HG02642 (cell line): Measurements from ENCODE around the gene ARID5B.

Experiments
- ATAC-seq: cut with Tn5 transposase; IDR thresholded peaks from one replicate; pipeline ENCODE4 v1.9.1; 2021; ENCODE audit warnings: mild to moderate bottlenecking; ENCODE audit not compliant: unreplicated experiment, poor library complexity

Gene ARID5B

DNA sequence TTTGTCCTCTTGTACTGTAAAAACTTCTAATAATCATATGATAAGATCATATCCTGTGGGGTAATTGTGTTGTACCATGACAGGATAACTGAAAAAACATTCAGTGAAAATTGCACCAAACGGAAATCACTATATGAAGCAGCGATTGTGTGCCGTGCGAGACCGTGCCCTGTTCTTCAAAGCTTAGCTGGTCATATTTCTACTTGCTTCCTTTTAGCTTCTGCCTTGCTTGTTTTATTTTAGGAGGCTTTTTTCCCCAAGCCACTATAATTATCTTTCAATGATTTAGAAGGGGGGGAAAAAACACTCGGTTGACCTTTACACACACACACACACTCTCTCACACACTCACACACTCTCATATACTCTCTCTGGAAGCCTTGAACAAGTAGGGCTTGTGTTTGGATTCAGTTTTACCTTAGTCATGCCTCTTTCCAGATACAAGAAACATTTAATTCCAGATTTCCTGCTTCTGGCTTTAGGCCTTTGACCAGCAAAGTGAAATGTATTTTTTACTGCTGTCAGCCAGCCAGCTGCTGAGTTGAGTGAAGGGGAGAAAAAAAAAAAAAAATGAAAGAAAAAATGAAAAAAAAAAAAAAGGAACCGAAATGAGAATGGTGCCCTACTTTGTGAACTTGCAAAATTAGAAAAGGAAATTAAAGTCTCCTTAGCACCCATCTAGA, 181.4 kb downstream of the ARID5B start:
- ATAC-seq = peak; percentile 42

DNA sequence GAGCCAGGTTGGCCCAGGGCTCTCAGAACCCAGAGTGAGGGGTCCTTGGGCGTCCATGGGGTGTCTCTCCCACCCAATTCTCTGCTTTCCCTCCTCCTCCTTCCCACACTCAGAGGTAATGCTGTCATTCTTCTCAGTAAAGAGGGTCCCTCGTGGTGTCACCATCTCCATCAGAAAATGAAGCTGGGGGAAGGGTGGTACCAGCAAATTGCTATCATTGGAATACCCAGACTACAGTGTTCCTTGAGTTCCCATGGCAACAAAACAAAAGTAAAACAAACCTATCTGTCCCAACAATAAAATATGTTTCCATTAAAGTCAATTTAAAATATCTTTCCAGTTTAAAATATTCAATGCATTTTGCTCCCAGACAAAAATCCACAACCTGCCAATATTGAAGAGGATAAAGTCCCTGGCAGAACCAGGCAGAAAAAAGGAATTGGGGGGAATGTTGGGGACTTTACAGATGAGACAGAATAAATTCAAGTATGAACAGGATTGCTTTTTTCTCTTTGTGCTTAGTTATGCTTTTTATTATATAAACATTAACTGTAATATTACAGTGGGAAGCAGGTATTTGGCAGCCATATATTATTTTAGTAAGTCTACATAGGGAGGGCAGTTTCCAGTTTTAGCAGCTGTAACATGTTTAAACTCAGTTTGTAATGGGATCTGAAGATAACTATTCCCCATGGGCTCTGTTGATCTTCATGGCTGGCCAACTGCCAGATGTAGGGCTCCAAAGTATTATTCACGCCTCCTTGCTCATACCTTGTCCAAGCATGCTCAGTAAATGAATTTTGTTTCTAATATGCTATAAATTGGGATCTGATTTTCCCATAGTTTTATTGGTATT, 182.1 kb downstream of the ARID5B start:
- no peak for ATAC-seq

GRCh38 chr10:62084451-62084850, 183.0 kb downstream of the ARID5B start:
- ATAC-seq = no peak

DNA sequence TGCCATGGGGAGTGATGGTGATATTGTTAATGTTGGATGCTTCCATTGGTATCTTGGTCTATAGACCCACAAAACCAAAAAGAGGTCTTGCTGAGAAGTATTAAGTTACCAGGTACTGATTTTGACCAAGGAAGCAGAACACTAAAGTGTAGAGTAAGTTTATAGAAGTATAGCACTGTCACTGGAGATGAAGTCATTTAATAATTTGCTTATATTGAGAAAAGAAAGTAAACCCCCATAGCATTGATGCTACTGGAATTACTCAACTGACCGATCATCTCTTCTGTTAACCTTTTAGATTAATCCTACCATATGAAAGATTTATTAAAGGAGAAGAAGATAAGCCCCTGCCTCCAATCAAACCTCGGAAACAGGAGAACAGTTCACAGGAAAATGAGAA, 183.9 kb downstream of the ARID5B start:
- ATAC-seq = no peak

DNA sequence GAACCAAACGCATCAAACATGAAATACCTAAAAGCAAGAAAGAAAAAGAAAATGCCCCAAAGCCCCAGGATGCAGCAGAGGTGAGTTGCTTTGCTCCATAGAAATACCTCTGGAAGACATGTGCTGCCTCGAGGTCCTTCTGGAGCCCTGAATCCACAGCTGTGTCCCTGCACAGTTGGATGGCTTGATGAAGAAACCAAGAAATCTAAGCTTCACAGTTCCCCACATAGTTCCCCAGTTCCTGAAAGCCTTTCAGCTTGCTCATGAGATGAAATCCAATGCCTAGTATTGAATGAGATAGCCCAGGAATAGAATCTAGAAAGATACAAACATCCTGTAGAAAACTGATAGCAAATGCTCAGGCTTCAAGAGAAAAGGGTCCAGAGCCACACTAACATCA, 184.3 kb downstream of the ARID5B start:
- ATAC-seq = no peak

DNA sequence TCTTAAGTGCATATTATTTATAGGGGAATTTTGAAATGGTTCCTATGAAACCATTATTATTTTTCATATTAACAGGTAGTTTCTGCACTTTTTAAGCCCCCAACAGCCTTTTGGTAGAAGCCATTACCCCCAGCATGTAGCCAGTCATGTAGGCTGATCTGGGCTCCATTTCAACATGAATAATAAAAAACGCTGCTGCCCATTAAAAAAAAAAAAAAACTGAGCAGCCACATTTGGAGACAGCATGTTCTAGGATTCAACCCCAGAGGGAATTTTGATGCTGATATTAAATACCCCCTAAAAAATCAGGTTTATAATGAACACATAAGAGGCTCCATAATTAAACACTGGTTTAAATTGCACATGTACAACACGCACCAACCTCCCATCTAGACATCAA, 185.8 kb downstream of the ARID5B start:
- ATAC-seq = no peak

DNA sequence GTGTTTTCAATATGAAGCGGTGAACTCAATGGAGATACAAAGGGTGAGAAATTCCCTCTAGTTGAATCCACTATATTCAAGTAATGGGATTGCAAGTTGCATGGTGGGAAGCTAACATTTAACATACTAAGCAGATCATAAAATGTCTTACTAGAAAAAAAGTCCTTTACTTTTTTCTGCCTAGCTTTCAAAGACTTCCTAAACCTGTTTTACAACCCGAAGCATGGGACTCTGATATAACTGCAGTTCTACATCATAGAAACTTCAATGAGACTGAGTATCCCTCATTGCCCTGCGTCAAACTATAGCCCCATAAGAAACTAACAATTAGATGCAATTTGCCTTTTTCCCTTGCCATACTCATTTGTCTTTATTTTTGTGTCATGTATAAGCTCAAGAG, 187.3 kb downstream of the ARID5B start:
- no peak for ATAC-seq

GRCh38 chr10:62092301-62093030, 191.0 kb downstream of the ARID5B start:
- ATAC-seq = no peak

DNA sequence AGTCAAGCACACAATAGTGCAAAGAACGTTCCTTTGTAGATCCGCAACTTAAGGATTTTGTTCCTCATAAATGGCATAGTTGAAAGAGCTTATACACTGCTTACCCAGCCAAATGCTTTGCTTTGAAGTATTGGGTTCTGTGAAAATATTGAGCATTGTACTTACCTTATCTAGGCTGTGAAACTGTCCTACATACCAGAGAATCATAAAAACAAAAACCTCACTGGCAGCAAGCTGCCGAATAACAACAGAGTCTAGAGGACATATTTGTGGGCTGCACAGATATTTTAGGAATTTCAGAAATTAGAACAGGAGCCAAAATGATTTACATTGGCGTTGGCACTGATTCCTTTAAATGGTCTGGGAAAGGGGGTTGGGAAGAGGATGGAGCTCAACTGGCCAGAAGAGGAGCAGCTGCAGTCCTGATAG, 192.4 kb downstream of the ARID5B start:
- no peak for ATAC-seq

DNA sequence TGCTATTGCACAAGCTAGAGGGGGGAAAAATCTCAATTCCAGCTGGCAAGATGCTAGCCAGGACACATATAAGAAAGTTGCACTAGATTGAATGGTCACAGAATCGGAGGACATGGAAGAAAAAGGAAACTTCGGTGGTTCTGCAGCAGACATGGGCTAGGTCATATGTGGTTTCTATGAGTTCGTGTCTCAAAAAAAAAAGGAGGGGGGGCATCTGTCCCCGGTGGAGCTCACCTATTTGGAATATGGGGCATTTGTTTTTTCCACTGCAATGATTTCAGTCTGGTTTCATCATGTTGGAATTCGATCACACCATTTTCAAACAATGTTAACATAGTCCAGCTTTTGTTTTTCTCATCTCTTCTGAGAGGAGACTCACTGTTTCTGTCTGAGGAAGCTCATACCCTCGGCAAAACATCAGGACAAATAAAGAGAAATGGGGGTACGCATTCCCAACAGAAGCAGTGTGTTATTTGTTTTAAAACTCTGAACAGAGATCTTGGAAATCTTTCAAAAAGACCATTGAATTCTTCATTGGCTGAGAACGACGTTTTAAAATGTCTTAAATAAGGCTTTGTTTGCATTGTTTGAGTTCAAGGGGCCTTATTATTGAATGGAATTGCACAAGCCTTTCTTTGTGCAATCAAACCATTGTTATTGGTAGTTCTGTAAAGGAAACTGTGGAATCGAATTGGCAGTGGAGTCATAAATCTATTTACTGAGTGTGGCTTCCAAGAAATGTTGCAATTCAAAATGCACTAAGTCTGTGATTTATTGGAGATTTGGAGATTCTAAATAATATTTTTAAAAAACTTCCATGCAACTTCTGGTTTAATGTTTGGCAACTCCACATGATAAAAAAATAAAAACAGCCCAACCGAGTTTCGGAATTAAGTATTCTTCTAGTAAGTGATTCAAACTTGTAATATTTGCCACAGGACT, 194.0 kb downstream of the ARID5B start:
- ATAC-seq = no peak

DNA sequence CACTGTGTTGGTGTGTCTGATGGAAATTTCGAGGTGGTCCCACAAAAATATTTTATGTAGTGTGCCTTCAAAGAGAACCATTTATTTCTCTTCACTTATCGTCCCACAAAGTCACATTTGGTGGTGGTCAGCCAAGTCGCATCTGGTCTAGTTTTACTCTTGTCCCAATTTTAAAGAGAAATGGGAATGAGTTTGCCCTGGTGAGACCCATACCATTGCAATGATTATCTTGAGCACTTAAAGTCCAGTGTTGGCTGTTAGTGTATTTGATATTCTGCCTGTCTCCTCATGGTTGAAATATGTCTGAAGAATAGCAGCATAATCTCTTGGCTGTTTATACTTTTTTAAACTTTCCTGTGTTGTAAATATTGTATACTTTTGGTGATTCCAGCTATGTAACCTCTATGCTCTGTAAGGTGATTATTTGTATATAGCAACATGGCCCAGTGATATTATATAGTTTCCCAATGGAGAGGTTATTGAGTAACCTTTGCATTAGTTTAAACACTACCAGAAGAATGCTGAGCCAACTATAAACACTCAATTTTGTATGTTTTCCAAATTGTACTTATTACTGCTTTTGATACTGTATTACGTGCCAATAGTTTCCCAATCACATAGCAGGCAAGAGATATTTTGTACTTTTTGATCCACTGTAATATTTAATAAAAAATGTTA, 194.9 kb downstream of the ARID5B start:
- ATAC-seq = no peak

DNA sequence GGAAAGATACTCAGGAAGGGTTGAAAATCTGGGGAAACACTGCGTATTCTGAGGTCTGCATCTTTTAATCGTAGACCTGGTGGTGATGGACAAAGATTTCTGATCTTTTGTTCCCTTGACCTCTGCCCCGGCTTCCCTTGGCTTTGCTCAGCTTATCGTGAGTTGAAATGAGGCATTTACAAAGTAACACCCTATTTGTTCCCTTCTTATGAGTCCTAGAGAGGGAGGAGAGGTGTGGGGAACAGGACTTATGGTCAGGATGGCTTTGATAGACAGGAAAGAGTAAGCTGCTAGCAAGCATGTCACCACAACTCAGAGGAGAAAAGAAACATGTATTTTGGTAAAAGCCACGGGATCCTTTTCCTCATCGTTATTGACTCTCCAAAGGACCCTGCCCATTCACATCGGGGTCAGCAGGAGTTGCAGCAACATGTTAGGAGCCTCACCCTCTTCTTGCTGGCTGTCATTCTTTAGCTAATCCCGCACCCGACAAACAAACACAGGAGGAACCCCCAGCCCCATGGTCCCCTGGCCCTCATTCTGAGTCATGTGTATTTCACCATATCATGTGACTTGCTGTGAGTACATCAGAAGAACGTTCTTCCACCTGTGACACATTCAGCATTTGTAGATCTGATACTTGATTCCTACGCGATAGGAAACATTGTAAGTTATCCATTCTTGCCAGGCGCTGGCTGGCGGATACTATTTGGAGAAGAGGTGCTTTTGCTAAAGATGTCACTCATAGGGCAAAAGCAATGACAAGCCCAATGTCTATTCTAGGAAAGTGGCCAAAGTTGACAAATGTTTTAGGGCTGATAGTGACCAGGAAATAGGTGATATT, 197.0 kb downstream of the ARID5B start:
- no peak for ATAC-seq

DNA sequence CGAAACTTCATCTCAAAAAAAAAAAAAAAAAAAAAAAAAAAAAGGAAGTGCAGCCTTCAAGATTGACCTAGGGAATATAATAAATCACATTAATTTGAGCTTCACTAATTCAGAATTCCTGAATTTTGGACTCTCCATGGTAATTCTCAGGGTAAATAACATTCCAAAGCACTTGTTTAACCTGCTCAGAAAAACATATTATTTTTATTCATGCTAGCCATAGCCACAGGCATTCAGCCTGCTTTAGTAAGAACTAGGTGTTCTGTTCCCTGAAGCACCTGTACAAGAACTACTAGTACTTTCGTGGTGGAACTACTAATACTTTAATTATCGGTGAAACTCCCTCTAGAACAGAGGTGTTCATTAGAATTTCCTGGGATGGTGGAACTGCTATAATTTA, 197.8 kb downstream of the ARID5B start:
- ATAC-seq = no peak

DNA sequence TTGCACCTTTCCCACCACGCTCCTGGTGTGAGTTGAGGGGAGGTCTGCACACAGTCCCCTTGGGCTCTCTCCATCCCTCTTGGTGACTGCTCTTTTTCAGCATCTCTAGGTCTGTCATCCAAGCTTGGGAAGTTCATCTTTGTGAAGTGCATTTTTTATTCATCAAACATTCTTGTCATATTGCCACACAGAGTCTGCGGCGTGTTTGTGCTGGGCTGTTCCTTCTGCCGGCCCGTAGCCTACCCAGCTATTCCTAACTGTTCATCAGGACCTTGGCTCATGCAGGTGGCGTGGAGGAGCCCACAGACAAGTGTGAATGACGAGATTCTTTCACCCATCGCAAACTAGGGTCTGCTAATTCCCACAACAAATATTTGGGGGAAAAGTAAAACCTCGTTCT, 202.4 kb downstream of the ARID5B start:
- no peak for ATAC-seq

DNA sequence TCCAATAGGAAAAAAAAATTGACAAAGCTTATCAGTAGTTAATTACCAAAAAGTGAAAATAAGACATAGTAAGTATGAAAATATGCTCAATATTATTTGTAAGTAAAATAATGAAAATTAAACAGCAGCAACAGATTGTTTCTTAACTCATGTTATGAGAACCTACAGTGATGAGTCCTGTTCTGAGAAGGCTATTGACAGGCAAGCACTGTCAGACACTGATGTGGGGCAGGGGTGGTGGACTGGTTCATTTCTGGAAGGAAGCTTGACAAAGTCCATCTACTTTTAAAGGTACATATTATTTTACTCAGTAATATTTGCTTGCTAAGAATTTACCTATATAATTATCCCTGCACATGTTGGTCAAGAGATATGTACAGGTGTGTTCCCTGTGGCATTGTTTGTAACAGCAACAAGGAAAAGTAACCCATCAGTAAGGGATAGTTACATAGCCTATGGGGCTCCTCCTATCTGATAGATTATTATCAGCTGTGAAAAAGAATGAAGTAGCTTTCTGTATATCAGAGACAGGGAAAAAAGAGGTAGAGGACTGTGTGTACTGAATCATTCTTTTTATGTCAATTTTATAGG, 205.5 kb downstream of the ARID5B start:
- ATAC-seq = no peak

DNA sequence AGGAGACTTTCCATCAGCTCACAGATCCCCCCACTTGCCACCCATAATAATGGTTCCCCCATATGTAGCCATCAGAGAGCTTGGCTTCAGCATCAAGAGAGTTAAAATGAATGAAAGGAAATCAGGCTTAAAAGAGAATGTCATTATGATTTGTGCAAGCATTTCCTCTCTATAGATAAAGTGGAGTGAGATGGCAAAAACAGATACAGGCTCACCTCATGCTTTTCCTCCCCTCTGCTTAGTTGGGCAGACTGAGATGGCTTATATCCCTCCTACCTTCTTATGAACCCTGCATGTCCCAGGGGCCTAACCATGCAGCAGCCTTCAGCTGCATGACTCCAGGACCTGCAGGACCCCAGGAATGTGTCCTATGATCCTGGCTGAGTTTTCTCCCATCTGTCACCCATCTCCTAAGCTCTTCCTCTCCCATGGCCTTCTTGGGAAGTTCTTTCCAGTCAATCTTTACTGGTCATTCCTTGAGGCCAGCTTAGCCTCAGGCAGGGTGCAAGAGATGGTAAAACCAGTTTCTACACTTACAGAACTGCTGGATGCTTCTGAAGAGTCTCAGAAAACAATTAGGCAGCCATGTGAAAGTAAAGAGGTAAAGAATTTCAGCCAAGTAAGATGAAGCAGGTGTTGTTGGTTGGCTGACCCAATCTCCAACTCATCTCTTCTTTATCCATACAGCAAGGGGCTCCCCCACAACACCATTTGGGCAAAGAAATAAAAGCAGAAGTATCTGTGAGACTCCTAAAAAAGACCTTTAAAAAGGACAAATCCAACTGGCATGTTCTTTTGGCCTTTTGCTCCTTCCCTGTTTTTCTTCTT, 207.5 kb downstream of the ARID5B start:
- no peak for ATAC-seq

GRCh38 chr10:62109587-62110293, 208.2 kb downstream of the ARID5B start:
- ATAC-seq = peak; percentile 63
